ENCODE measurements around the gene NAT8L. TPM values are rescaled to one million over a fixed set of nuclear protein-coding genes. Genes with fewer than 3 reads are reported as not detected.
A peak's percentile ranks its signal among the peaks of the same experiment; 100 is the strongest.

The NAT8L gene
- total RNA-seq, 4 donors from 2014 or later, result 7.3 to 39.0 (median 14.1) TPM

DNA sequence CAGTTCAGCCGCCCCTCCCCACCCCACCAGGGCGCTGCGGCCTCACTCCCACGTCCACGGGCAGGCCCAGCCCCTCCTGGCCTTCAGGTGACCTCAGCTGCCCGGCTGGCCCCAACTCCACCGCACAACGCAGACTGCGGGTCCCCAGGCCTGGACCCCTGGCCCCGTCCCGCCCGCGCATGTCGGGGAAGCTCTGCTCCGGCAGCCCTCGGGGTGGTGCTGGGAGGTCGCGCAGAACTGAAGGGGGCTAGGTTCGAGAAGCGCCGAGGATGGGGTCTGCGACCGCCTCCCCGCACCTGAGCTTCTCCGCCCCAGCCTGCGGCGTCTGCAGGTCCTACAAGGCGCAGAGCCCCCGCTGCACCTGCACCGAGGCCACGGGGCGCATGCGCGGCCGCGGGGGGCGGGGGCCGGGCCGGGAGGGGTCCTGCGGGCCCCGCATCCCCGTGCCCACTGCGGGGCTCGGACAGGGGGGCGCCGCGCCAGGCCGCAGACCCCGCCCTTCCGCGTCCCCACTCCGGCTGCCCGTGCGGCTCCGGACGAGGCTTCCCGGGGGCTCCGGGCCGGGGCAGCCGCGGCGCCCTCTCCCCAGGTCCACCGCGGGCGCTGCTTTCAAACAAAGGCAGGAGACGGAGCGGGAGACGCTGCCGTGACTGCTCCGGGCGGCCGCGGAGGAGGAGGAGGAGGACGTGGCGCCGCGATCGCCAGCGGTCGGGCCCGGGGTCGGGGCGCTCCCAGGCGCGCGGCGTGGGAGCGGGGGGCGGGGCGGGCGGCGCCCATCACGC is 672 bp upstream of the NAT8L start:
- DNase-seq (ENCODE audit: low spot score) (no peak), ATAC-seq (ENCODE audit: low FRiP score) (peak; percentile 13)
- TF ChIP-seq, protein P1, sequence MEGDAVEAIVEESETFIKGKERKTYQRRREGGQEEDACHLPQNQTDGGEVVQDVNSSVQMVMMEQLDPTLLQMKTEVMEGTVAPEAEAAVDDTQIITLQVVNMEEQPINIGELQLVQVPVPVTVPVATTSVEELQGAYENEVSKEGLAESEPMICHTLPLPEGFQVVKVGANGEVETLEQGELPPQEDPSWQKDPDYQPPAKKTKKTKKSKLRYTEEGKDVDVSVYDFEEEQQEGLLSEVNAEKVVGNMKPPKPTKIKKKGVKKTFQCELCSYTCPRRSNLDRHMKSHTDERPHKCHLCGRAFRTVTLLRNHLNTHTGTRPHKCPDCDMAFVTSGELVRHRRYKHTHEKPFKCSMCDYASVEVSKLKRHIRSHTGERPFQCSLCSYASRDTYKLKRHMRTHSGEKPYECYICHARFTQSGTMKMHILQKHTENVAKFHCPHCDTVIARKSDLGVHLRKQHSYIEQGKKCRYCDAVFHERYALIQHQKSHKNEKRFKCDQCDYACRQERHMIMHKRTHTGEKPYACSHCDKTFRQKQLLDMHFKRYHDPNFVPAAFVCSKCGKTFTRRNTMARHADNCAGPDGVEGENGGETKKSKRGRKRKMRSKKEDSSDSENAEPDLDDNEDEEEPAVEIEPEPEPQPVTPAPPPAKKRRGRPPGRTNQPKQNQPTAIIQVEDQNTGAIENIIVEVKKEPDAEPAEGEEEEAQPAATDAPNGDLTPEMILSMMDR (IDR thresholded peaks at IDR 0.05), result no peak

DNA sequence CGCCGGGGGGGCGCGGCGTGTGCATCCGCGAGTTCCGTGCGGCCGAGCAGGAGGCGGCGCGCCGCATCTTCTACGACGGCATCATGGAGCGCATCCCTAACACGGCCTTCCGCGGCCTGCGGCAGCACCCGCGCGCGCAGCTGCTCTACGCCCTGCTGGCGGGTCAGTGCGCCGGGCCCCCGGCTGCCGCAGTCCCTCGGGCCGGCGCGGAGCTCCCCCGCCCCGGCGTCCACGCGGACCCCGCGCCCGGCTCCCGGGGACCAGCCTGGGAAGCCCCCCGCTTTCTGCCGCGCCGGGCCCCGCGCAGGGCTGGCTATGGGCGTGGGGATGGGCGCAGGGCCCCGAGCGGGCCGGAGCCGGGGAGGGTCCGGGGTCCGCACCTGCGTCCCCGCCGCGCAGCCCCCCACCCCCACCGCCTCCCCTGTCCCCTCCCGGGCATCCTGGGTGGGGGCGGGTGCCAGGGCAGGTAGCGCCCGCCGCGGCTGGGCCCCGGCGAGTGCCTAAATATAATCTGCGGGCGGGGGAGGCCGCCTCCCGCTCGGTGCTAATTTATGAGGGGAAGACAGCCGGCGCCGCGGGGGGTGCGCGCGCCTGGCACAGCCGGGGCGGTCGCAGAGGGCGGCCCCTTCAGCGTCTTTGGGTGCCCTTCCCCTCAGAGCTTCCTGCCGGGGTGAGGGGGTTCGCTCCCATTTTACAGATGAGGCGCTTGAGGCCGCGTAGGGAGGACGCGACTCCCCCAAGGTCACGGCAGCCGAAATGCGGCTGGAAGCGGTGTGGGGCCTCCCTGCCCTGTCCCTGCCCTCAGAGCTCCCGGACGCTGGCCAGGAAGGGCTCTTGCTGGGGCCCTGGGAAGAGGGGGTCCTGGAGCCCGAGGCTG is 837 bp downstream of the NAT8L start:
- DNase-seq (ENCODE audit: low spot score) (no peak), ATAC-seq (ENCODE audit: low FRiP score) (no peak)
- TF ChIP-seq, protein P1 (IDR thresholded peaks at IDR 0.05), result no peak

DNA sequence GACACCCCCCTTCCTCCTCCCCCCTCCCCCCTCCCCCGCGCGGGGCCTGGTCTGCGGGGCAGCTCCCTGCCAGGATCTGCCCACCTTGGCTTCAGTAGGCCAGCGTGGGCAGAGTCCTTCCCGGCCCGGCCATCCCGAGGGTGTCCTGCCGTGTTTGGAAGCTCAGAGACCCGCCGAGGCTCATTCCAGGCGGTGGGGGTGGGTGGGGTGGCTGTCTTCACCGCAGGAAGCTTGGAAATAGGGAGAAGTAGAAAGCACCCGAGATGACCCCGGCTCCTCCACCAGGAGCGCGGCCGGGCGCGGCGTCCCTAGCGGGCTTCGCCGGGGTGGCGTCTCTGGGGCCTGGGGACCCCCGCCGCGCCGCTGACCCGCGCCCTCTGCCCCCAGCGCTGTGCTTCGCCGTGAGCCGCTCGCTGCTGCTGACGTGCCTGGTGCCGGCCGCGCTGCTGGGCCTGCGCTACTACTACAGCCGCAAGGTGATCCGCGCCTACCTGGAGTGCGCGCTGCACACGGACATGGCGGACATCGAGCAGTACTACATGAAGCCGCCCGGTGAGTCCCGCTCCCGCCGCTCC is 1.6 kb downstream of the NAT8L start:
- no peak for ATAC-seq (ENCODE audit: low FRiP score)
- TF ChIP-seq, protein P1 (IDR thresholded peaks at IDR 0.05), result no peak
- DNase-seq (ENCODE audit: low spot score), result no peak

DNA sequence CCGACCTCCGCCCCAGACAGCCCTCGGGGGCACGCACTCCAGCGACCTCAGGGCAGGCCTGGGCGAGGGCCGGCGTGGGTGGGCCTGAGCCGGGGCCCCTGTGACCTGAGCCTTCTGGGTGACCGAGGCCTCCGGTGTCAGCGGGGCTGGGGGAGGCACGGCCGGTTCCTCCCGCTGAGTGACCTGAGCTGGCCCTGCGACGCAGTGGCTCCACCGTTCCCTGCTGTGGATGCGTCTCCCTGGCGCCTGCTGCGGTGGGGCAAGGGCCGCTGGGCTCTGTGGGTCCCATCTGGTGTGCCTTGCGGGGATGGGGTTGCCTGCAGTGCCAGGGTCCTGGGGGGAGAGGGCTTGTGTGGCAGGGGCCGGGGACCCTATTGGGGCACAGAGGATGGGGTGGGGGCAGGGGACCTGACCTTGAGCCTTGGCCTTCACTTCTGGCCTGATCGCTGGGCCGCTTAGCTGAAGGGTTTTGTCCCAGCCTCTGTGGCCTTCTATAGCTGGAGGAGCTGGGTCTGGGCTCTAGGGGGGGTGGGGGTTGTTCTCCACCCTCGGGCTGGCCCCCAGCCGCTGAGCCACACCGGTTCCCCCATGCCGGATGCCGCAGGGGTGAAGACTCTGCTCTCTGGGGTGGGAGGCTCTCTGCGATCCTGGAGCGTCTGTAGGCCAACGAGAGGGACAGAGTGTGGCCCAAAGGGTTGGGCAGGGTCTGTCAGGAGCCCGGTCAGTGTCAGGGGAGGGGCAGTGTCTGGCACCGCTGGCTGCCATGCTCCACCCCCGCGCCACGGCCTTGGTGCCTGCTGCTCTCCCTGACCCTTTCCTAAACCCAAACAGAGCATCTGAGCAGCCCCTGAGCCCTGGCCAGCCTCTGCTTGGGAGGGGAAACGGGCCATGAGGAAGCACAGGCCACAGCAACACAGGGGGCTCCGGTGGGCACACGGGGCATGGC is 2.3 kb downstream of the NAT8L start:
- TF ChIP-seq, protein P1 (IDR thresholded peaks at IDR 0.05), result no peak
- ATAC-seq (ENCODE audit: low FRiP score) (no peak), DNase-seq (ENCODE audit: low spot score) (no peak)

DNA sequence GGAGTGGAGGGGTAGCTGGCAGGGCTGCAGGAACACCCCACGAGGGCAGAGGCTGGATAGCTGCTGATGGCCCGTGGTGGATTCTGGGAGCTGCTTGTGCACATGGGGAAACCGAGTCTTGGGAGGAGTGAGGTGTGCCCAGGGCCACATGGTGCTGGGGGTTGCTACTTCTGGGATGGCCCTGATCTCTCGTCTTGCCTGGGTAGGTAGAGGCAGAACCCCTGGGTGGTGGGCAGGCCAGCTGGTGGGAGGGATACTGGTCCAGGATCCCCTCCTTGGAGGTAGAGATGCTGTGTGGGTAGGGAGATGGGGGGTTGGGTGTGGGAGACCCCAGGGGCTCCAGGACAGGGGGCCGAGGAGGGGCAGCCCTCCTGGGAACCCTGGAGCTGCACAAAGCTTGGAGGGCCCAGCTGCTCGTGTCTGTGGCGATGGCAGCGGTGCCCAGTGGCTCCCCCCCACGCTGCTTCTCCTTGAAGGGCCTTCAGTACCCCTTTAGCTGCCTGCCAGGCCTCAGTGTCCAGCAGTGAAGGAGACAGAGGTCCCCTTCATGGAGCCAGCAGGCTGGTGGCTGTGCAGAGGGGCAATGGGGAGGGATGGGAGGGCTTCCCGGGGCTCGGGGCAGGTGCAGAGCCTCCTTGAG is 3.2 kb downstream of the NAT8L start:
- TF ChIP-seq, protein P1 (IDR thresholded peaks at IDR 0.05), result no peak
- DNase-seq (ENCODE audit: low spot score), result no peak
- ATAC-seq (ENCODE audit: low FRiP score), result no peak
